D341Med (cell line): Measurements from ENCODE around the gene F8.
"Not testable (repeated sequence)": the region's sequence is repeated elsewhere in the genome, so short reads cannot be mapped to it uniquely, and the experiment has no call there.

Experiments
- DNase-seq: peaks from one replicate; pipeline ENCODE4 v3.0.0; 2012; ENCODE audit warnings: low spot score

Gene F8

DNA sequence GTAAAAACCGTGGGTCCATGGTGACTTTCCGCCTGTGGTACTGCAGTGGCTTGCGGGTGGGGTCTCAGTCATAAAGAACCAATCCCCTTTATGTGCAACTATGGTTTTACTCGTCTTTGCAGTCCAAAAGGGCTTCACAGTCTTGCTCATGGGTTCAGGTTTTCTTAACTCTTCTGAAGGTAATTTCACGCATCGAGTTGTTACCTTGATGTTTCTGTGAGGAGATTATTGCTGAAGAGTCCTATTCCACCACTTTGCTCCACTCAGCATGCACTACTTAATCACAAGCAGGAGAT is 41.5 kb downstream of the F8 start:
- no peak for DNase-seq

DNA sequence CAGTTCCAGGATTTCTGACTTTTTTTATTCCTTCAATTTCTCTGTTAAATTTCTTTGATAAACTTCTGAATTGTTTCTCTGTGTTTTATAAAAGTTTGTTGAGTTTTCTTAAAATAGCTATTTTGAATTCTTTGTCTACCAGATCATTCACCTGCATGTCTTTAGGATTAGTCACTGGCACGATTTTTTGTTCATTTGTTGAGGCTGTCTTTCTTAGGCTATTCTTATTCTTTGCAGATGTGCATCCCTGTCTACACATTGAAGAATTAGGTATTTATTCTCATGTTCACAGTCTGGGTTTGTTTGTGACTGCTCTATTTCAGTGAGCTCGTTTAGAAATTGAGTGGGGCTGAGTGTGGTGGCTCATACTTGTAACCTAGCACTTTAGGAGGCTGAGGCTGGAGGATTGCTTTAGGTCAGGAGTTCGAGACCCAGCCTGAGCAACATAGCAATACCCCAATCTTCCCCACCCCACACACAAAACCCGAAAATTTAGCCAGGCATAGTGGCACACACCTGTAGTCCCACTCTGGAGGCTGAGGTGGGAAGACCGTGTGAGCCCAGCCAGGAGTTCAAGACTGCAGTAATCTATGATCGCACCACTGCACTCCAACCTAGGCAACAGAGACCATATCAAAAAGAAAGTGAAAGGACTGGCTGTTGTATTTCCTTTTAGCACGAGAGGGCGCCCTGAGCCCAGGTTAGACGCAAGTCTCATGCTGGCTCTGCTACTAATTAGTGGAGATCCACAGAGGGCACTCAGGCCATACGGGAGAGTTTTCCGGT is 42.0 kb downstream of the F8 start:
- peak; percentile 62 for DNase-seq

DNA sequence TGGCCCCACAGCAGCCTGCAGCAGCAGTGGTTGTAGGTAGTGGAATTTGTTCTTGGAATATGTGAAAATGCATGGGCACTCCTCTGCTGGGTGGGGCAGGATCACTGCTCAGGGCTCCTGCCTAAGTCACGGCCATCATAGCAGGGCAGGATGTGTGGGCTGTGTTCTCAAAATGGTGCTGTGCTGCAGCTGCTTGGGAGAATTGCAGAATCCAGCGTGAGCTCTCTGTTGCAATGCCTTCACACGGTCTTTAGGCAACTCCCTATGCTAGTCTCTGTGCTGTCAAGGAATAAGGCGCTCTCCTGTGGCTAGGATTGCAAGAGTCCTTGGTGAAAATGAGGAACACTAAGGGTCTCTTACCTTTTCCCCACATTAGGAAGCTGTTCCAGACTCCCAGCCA is 42.9 kb downstream of the F8 start:
- DNase-seq = no peak

DNA sequence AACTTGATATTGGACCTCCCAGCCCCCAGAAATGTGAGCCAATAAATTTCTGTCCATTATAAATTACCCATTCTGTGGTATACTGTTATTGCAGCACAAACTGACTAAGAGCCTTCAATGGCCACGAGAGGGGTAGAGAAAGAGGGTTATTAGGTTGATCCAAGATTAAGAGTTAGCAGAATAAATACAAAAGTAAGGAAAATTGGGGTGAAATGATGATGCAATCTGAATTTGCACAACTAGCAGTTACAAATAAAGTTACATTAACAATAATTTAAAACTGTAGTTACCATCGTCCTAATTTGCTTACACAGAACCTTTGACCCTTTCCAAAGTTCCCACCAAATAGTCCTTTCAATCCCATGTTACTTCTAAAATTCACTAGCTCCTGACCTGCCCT is 54.2 kb downstream of the F8 start:
- no peak for DNase-seq

DNA sequence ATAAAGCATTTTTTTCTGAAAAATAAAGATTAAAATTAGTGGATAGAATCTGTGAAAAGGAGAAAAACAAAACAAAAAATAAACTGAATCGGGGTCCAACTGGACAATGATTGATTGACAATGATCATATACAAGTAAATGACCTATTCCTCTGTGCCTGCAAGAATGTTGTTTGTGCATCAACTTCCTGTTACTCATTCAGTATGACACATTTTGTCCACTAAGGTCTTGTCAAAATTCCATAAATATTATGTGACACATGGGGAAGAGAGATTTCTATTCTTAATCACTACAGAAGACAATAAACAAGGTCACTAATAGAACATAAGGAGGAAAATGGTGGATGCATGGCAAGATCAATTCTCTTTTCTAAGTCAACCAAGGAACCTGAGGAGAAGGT is 54.9 kb downstream of the F8 start:
- DNase-seq = no peak

DNA sequence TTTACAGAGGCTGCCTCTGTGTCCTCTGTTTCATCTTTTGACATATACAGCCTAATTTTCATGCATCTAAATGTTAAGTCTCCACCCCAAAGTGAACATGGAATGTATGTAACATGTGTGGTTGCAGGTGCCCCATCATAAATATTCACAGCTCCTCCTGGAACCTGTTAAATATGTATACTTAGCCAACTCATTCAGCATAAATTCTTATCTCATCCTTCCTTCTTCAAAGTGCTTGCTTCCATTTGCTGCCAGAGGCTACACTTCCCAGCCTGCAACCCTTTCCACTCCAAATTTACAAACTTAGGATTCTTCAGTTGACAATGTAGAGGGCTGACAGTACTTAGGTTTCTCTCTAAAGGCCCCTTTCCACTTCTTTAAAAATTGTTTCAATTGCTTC is 60.6 kb downstream of the F8 start:
- no peak for DNase-seq

DNA sequence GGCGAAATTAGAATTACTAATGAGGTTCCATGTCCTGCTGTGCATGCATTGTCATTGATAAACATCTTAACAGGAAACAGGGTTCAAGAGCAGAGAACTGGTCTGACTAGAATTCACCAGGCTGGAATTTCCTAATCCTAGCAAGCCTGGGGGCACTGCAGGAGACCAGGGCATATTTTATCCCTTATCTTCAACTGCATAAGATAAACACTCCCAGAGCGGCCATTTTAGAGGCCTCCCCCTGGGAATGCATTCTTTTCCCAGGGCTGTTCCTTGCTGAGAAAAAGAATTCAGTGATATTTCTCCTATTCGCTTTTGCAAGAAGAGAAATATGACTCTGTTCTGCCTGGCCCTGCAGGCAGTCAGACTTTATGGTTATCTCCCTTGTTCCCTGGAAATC is 66.7 kb downstream of the F8 start:
- DNase-seq = not testable (repeated sequence)

DNA sequence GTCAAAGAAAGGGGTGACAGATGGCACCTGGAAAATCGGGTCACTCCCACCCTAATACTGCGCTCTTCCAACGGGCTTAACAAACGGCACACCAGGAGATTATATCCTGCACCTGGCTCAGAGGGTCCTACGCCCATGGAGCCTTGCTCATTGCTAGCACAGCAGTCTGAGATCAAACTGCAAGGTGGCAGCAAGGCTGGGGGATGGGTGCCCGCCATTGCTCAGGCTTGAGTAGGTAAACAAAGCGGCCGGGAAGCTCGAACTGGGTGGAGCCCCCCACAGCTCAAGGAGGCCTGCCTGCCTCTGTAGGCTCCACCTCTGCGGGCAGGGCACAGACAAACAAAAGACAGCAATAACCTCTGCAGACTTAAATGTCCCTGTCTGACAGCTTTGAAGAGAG is 83.3 kb downstream of the F8 start:
- DNase-seq = not testable (repeated sequence)

DNA sequence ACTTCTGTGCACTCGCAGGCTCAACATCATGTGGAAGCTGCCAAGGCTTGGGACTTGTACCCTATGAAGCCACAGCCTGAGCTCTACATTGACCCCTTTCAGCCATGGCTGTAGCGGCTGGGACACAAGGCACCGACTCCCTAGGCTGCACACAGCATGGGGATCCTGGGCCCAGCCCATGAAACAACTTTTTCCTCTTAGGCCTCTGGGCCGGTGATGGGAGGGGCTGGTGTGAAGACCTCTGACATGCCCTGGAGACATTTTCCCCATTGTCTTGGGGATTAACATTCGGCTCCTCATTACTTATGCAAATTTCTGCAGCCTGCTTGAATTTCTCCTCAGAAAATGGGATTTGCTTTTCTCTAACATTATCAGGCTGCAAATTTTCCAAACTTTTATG is 97.8 kb downstream of the F8 start:
- DNase-seq = not testable (repeated sequence)

DNA sequence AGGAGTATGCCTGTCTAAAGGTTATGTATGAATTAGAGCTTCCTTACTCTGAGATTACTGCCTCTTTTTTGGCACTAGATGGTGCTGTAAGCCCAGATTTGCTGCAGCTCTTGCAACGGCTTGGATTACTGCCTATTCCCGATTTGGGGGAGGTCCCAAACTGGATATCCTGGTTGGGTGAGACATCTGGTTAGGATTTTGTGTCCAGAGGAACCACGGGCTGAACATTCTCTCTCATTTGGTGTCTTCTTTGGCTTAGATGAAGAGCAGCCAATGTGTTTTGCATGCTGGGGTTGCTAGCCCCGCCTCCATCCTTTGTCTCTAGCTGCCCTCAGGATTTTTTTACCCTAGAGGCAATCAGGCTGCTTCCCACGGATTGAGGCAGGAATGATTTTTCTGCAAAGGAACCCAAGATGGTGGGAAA is 104.5 kb downstream of the F8 start:
- peak; percentile 71 for DNase-seq

DNA sequence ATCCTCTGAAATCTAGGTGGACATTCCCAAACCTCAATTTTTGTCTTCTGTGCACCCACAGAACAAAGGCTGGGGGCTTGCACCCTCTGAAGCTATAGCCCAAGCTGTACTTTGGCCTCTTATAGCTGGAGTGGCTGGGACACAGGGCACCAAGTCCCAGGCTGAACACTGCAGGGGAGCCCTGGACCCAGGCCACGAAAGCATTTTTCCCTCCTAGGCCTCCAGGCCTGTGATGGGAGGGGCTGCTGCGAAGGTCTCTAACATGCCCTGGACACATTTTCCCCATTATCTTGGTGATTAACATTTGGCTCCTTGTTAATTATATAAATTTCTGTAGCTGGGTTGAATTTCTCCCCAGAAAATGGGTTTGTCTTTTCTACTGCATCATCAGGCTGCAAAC is 108.5 kb downstream of the F8 start:
- DNase-seq = no peak

DNA sequence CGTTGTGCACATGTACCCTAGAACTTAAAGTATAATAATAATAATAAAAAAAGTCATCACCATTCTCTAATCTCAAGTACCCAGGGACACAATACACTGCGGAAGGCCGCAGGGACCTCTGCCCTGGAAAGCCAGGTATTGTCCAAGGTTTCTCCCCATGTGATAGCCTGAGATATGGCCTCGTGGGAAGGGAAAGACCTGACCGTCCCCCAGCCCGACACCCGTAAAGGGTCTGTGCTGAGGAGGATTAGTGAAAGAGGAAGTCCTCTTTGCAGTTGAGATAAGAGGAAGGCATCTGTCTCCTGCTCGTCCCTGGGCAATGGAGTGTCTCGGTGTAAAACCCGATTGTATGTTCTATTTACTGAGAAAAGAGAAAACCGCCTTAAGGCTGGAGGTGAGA is 112.0 kb downstream of the F8 start:
- DNase-seq = not testable (repeated sequence)

DNA sequence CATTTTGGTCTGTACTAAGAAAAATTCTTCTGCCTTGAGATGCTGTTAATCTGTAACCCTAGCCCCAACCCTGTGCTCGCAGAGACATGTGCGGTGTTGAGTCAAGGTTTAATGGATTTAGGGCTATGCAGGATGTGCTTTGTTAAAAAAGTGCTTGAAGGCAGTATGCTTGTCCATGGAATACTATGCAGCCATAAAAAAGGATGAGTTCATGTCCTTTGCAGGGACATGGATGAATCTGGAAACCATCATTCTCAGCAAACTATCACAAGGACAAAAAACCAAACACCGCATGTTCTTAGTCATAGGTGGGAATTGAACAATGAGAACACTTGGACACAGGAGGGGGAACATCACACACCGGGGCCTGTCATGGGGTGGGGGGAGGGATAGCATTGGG is 112.5 kb downstream of the F8 start:
- not testable (repeated sequence) for DNase-seq

DNA sequence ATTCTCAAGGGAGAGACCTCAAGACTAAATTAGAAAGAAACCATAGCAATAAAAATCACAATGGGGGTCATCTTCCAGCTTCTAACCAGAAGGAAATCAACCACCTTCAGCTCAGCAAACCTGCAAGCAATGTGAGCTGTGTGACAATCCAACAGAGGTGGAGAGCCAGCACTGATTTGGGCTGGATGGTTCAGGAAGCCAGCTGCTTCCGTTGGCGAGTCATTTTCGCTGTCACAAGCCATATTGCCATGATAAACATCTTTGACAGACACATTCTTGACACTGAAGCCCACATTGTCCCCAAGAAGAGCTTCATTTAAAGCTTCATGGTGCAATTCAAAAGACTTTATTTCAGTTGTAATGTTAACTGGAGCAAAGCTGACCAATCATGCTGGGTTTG is 113.7 kb downstream of the F8 start:
- no peak for DNase-seq

DNA sequence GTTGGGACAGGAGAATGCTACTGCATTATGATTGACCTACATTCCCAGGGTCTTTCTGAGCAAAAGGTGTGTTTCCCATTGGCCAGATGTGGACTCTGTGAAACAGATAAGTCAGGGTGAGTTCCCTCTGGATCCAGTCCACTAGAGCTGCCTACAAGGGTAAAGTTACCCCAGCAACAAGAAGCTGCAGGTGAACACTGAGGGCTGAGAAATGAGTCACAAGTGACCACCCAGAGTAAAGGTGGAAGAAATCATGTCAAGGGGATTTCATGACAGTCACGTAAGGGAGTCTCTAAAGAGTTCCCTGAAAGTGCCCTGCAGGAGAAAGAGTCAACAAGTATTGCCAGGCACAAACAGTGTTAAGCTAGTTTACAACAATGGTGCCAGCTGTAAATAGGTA is 120.1 kb downstream of the F8 start:
- no peak for DNase-seq

DNA sequence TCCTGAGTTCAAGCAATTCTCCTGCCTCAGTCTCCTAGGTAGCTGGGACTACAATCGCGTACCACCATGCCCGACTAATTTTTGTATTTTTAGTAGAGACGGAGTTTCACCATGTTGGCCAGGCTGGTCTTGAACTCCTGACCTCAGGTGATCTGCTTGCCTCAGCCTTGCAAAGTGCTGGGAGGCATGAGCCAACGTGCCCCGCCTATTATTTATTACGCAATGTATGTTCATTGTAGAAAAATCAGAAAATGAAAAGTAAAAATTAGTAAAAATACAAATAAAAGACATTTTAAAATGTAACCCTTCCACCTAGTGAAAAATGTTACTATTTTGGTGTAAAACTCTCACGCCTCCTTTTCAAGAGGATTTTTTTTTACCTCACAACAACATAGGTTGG is 122.2 kb downstream of the F8 start:
- no peak for DNase-seq

DNA sequence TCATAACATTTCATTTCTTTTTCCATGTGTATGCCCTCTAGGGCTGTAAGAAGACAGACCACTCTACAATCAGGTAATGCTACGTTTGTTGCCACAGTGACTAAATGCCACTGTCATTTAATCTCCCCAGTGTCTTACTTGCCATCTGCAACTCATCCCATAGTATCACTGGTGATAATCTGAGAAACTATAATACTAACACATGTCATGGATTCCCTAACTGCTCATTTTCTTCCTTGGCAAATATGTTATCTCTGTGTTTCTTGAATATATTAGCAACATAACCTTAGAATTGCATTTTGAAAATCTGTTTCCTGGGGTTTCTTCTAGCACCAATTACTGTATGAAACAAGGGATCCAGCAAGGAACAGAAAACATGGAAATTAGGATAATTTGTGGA is 130.2 kb downstream of the F8 start:
- peak; percentile 40 for DNase-seq

DNA sequence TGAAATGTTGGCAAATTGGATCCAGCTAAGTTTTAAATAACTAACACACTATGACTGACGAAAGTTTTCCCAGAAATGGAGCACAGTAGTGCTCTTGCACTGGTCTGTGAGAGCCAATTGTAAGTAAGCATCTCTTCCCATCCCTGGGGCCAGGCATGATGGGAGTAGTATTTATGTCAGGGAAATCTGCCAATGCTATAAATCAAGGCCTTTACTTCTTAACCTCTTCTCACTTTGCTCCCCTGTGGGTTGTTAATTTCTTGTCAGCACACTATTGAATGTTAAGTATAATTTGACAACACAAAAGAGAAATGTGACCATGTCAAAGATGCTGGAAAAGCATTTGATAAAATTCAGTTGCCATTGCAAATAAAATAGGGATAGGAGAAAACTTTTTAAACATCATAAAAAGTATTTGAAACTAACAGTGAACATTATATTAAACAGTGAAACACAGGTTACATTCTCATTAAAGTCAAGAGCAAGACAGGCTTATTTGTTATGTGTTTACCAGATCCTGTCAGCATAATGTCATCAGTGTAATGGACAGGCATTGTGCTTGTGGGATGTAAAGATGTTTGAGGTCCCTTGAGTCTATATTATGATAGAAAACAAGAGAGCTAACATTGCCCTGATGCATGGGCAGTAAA is 131.4 kb downstream of the F8 start:
- no peak for DNase-seq

DNA sequence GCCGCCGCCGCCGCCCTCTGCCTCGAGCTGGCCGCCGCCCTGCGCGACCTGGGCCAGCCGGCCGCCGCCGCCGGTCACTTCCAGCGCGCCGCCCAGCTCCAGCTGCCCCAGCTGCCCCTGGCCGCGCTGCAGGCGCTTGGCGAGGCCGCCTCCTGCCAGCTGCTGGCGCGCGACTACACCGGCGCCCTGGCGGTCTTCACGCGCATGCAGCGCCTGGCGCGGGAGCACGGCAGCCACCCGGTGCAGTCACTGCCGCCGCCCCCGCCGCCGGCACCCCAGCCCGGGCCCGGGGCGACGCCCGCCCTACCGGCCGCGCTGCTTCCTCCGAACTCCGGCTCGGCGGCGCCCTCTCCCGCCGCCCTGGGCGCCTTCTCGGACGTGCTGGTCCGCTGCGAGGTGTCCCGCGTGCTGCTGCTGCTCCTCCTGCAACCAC is 135.7 kb downstream of the F8 start:
- not testable (repeated sequence) for DNase-seq

DNA sequence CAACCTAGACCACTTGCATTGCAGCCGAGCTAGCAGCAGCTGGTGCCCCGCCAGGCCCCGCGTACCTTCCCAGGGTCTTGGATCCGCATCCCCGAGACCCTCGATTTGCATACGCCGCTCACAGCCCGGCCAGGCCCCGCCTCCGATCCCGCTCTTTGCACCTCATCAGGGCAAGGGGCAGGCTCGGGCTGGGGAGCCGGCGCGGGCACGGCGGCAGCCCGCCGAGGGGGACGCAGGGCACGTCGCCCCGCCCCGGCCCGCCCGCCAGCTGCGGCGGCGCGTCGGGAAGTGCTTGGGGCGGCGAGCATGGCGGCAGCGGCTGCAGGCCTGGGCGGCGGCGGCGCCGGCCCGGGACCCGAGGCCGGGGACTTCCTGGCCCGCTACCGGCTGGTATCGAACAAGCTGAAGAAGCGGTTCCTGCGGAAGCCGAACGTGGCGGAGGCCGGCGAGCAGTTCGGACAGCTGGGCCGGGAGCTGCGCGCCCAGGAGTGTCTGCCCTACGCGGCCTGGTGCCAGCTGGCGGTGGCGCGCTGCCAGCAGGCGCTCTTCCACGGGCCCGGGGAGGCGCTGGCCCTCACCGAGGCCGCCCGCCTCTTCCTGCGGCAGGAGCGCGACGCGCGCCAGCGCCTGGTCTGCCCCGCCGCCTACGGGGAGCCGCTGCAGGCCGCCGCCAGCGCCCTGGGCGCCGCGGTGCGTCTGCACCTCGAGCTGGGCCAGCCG is 136.3 kb downstream of the F8 start, which contains the start of gene F8A1:
TSS of gene F8A1 (plus strand) at position 287 of the 720 bp plus-strand sequence. CDS start at position 307, 20 bp downstream.
- DNase-seq = not testable (repeated sequence)

DNA sequence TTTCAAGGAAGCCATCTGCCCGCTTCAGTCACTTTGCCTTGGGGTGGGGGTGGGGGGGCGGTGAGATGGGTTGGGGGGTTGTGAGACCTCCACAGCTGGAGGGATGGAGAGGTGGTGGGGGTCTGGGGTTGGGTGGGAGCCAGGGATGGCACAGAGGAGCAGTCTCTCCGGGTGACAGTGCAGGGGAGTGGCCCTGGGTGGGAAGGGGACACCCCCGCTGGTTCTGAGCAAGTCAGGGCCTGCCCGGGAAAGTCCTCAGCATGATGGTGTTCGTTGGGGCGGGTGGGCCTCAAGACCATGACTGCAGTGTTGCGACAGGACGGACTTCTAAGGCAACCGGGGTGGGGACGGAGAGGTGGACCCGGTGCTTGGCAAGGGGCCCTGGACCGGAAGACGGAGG is 137.0 kb downstream of the F8 start:
- not testable (repeated sequence) for DNase-seq

DNA sequence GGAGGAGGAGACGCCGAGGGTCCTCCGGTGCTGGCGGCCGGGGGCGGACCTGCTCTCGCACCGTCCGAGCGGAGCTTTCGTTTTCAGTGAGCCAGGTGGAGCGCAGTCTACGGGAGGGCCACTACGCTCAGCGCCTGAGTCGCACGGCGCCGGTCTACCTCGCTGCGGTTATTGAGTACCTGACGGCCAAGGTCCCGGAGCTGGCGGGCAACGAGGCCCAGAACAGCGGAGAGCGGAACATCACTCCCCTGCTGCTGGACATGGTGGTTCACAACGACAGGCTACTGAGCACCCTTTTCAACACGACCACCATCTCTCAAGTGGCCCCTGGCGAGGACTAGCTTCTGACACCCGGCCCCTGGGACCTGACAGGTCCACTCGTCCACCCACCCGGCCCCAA is 137.5 kb downstream of the F8 start:
- DNase-seq = not testable (repeated sequence)

DNA sequence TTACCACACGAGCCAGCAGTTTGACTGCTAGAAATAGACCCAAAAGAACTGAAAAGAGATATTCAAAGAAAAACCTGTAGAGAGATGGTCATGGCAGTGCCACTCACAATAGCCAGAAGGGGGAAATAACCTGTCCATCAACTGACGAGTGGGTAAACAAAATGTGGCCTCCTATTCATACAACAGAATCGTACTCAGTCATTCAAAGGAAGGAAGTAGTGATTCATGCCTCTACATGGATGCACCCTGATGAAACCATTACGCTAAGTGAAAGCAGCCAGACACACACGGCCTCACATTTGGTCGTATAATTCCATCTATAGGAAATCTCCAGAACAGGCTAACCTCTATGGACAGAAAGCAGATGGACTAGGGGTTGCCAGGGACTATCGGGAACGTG is 138.5 kb downstream of the F8 start:
- DNase-seq = not testable (repeated sequence)
